Metanephros (tissue), 1 donor: ENCODE measurements around the gene ABRACL. TPM values are rescaled to one million over a fixed set of nuclear protein-coding genes. Genes with fewer than 3 reads are reported as not detected.

ENCODE experiments used
- total RNA-seq: library from RNA; depleted of rRNA; stranded (reverse); fragments of >200 nt; gene quantifications from one replicate; pipeline ENCODE4 v1.2.3, GENCODE V29; 2014

Gene ABRACL, protein sequence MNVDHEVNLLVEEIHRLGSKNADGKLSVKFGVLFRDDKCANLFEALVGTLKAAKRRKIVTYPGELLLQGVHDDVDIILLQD
- total RNA-seq = 19.1 TPM

DNA sequence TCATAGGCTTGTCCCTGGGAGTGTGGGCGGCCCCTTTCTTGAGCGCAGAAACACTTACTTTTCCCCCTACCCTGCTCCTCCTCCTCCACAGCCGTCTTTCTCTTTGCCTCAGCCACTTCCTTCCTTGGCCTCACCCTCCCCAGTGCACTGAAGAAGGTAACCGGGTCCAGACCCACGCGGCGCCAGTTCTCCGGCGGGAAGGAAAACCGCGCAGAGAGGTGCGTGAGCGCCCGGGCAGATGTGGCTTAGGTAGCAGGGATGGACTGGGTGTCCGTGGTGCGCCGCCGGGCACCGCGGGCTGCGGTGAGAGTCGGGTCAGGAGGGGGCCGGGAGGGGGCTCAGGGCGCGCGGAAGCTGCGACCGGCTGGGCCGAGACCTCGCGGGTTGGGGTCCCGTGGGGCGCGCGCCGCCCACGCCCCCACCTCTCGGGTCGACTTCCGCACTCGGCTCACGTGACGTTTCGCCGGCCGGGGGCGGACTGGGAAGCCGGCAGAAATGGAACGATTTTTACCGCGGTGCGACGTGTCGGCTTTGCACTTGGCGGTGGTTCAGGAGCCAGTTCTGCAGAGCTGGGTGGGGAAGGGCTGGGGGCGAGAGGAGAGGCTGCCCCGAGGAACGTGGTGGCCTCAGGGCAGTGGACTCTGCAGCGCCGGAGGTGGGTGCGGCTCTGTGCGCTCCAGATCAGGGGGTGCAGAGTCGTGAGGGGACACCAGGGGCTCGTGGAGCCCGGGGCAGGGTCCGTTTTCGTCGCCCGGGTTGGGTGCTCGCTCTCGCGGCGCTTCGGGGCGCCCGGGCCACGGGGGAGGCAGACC lies at the start of gene ABRACL:
TSS of gene ABRACL (plus strand) at position 88 of the 812 bp plus-strand sequence. CDS start 5,416 bp downstream, outside the sequence.

DNA sequence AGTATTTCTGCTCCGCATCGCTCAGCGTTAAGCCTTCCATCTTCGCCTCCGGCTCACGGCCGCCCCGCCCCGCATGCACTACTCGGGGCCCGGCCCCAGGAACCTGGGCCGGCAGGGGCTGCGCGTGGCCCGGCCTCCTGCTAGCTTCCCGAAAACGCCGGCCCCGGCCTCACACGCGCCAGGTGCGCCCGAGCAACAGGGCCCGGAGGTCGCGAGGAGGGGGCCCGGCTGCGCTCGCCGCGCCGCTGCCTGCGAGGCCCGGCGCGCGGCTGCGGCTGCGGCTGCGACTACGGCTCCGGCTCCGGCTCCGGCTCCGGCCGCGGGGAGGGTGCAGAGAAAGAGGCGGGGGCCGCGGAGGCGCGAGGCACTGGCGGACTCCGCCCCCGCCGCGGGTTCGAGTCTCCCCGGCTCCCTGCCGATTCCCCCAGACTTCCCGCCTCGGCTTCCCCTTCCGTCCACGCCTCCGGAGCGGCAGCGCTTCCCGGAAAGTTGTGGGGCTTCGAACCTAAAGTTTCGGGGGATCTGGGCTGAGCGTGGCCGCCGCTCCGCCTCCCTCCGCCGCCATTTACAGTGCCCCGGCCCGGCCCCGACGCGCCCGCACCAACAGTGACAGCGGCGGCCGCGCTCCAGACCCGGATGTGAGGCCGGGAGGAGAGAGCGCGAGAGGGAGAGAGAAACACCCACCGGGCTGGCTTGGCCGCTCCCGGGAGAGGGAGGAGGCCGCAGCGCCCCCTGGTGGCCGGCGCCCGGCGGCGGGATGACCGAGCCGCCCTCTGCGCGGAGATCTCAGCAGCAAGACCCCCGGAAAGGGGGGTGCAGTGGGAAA lies 40.7 kb upstream of the ABRACL start, which contains the start of gene REPS1:
TSS of gene REPS1 (minus strand) at position 611 of the 826 bp plus-strand sequence. CDS start at position 40, 571 bp downstream.

Other genes with a start within 250 kb of the ABRACL start
- 0.06 TPM for gene ECT2L, start 232.7 kb upstream of the ABRACL start, total RNA-seq
- 66.9 TPM for gene REPS1, start 40.5 kb upstream of the ABRACL start, total RNA-seq
- 24.8 TPM for gene HECA, start 106.3 kb downstream of the ABRACL start, total RNA-seq